ENCODE measurements around the gene SNED1.

SNED1 gene

GRCh38 chr2:241081643-241082340, 83.4 kb downstream of the SNED1 start:
- Histone ChIP-seq H3K9ac (ENCODE audit: low read length) (peak overlapping the region; percentile 14), H3K4me1 (ENCODE audit: control insufficient read depth, insufficient read depth, low read length) (no peaks in the 10 kb centered on the region), H3K9me3 (ENCODE audit: control insufficient read depth, low read length) (no peaks in the 10 kb centered on the region), H3K36me3 (ENCODE audit: control insufficient read depth, insufficient read depth, low read length) (no peaks in the 10 kb centered on the region), H3K27me3 (ENCODE audit: control insufficient read depth, insufficient read depth, low read length) (no peaks in the 10 kb centered on the region), H3K4me3 (ENCODE audit: low read length) (no peak overlapping the region)

- Histone ChIP-seq H3K9me3 (ENCODE audit: control insufficient read depth, low read length) (no peaks in the 10 kb centered on the region), H3K36me3 (ENCODE audit: control insufficient read depth, insufficient read depth, low read length) (peaks cover 4% of the 10 kb centered on the region), H3K9ac (ENCODE audit: low read length) (no peak overlapping the region), H3K27me3 (ENCODE audit: control insufficient read depth, insufficient read depth, low read length) (no peaks in the 10 kb centered on the region), H3K4me3 (ENCODE audit: low read length) (no peak overlapping the region), H3K4me1 (ENCODE audit: control insufficient read depth, insufficient read depth, low read length) (no peaks in the 10 kb centered on the region)
Measured at GRCh38 chr2:241082341-241083090, 84.1 kb downstream of the SNED1 start.

- Histone ChIP-seq H3K27me3 (ENCODE audit: control insufficient read depth, insufficient read depth, low read length) (no peaks in the 10 kb centered on the region), H3K9me3 (ENCODE audit: control insufficient read depth, low read length) (no peaks in the 10 kb centered on the region), H3K36me3 (ENCODE audit: control insufficient read depth, insufficient read depth, low read length) (peaks cover 7% of the 10 kb centered on the region), H3K4me1 (ENCODE audit: control insufficient read depth, insufficient read depth, low read length) (no peaks in the 10 kb centered on the region), H3K4me3 (ENCODE audit: low read length) (no peak overlapping the region), H3K9ac (ENCODE audit: low read length) (no peak overlapping the region)
Measured at GRCh38 chr2:241083091-241083415, 84.6 kb downstream of the SNED1 start.

GRCh38 chr2:241084856-241085444, 86.5 kb downstream of the SNED1 start:
- Histone ChIP-seq H3K36me3 (ENCODE audit: control insufficient read depth, insufficient read depth, low read length) (peaks cover 13% of the 10 kb centered on the region), H3K9me3 (ENCODE audit: control insufficient read depth, low read length) (no peaks in the 10 kb centered on the region), H3K27me3 (ENCODE audit: control insufficient read depth, insufficient read depth, low read length) (no peaks in the 10 kb centered on the region), H3K4me1 (ENCODE audit: control insufficient read depth, insufficient read depth, low read length) (no peaks in the 10 kb centered on the region), H3K4me3 (ENCODE audit: low read length) (no peak overlapping the region), H3K9ac (ENCODE audit: low read length) (no peak overlapping the region)

GRCh38 chr2:241087420-241088268, 89.2 kb downstream of the SNED1 start:
- H3K4me3 ChIP-seq (ENCODE audit: low read length) = no peak overlapping the region

GRCh38 chr2:241088376-241088775, 90.0 kb downstream of the SNED1 start:
- H3K4me3 ChIP-seq (ENCODE audit: low read length) = no peak overlapping the region
- no peak overlapping the region for H3K9ac ChIP-seq (ENCODE audit: low read length)
- H3K4me1 ChIP-seq (ENCODE audit: control insufficient read depth, insufficient read depth, low read length) = no peaks in the 10 kb centered on the region
- peaks cover 13% of the 10 kb centered on the region for H3K36me3 ChIP-seq (ENCODE audit: control insufficient read depth, insufficient read depth, low read length)
- no peaks in the 10 kb centered on the region for H3K27me3 ChIP-seq (ENCODE audit: control insufficient read depth, insufficient read depth, low read length)
- no peaks in the 10 kb centered on the region for H3K9me3 ChIP-seq (ENCODE audit: control insufficient read depth, low read length)

More at GRCh38 chr2:241087420-241088268, 89.2 kb downstream of the SNED1 start:
- Histone ChIP-seq H3K4me1 (ENCODE audit: control insufficient read depth, insufficient read depth, low read length) (no peaks in the 10 kb centered on the region), H3K36me3 (ENCODE audit: control insufficient read depth, insufficient read depth, low read length) (peaks cover 13% of the 10 kb centered on the region), H3K9ac (ENCODE audit: low read length) (no peak overlapping the region), H3K27me3 (ENCODE audit: control insufficient read depth, insufficient read depth, low read length) (no peaks in the 10 kb centered on the region), H3K9me3 (ENCODE audit: control insufficient read depth, low read length) (no peaks in the 10 kb centered on the region)

- Histone ChIP-seq H3K36me3 (ENCODE audit: control insufficient read depth, insufficient read depth, low read length) (peaks cover 13% of the 10 kb centered on the region), H3K9ac (ENCODE audit: low read length) (no peak overlapping the region), H3K27me3 (ENCODE audit: control insufficient read depth, insufficient read depth, low read length) (no peaks in the 10 kb centered on the region), H3K4me3 (ENCODE audit: low read length) (no peak overlapping the region), H3K4me1 (ENCODE audit: control insufficient read depth, insufficient read depth, low read length) (no peaks in the 10 kb centered on the region), H3K9me3 (ENCODE audit: control insufficient read depth, low read length) (no peaks in the 10 kb centered on the region)
Measured at GRCh38 chr2:241088791-241089732, 90.6 kb downstream of the SNED1 start.

- Histone ChIP-seq H3K4me3 (ENCODE audit: low read length) (no peak overlapping the region), H3K36me3 (ENCODE audit: control insufficient read depth, insufficient read depth, low read length) (peaks cover 13% of the 10 kb centered on the region), H3K4me1 (ENCODE audit: control insufficient read depth, insufficient read depth, low read length) (no peaks in the 10 kb centered on the region), H3K9ac (ENCODE audit: low read length) (no peak overlapping the region), H3K27me3 (ENCODE audit: control insufficient read depth, insufficient read depth, low read length) (no peaks in the 10 kb centered on the region), H3K9me3 (ENCODE audit: control insufficient read depth, low read length) (no peaks in the 10 kb centered on the region)
Measured at GRCh38 chr2:241091201-241091600, 92.8 kb downstream of the SNED1 start.

GRCh38 chr2:241091734-241092445, 93.5 kb downstream of the SNED1 start:
- no peaks in the 10 kb centered on the region for H3K9me3 ChIP-seq (ENCODE audit: control insufficient read depth, low read length)
- no peaks in the 10 kb centered on the region for H3K27me3 ChIP-seq (ENCODE audit: control insufficient read depth, insufficient read depth, low read length)
- no peak overlapping the region for H3K9ac ChIP-seq (ENCODE audit: low read length)
- peaks cover 13% of the 10 kb centered on the region for H3K36me3 ChIP-seq (ENCODE audit: control insufficient read depth, insufficient read depth, low read length)
- H3K4me3 ChIP-seq (ENCODE audit: low read length) = no peak overlapping the region
- H3K4me1 ChIP-seq (ENCODE audit: control insufficient read depth, insufficient read depth, low read length) = no peaks in the 10 kb centered on the region

GRCh38 chr2:241092677-241093076, 94.3 kb downstream of the SNED1 start:
- H3K9me3 ChIP-seq (ENCODE audit: control insufficient read depth, low read length) = no peaks in the 10 kb centered on the region
- H3K9ac ChIP-seq (ENCODE audit: low read length) = no peak overlapping the region
- peaks cover 9% of the 10 kb centered on the region for H3K36me3 ChIP-seq (ENCODE audit: control insufficient read depth, insufficient read depth, low read length)
- no peak overlapping the region for H3K4me3 ChIP-seq (ENCODE audit: low read length)
- no peaks in the 10 kb centered on the region for H3K4me1 ChIP-seq (ENCODE audit: control insufficient read depth, insufficient read depth, low read length)
- H3K27me3 ChIP-seq (ENCODE audit: control insufficient read depth, insufficient read depth, low read length) = no peaks in the 10 kb centered on the region
